K562 (cell line): Measurements from ENCODE around the gene ZBTB9. TPM values are rescaled to one million over a fixed set of nuclear protein-coding genes. Genes with fewer than 3 reads are reported as not detected.

Experiments used
- CTCF ChIP-seq, 3 experiments: IDR thresholded peaks in 2 of 3; conservative IDR thresholded peaks in 1 of 3; 2 replicates each; pipeline ENCODE4 v1.5.1; 2011 to 2012; ENCODE audit warnings: low read length in 3 of 3, mild to moderate bottlenecking in 3 of 3, control low read depth in 2 of 3, improper control_type of control experiment in 1 of 3, inconsistent platforms in 1 of 3, low read depth in 1 of 3, mixed read lengths in 1 of 3, moderate library complexity in 1 of 3; ENCODE audit not compliant: insufficient read depth in 2 of 3
- DACH1 ChIP-seq: fragments of 450-650 bp; IDR thresholded peaks from 2 replicates; pipeline ENCODE4 v1.6.1; 2018; ENCODE audit not compliant: partially characterized antibody
- DPF2 ChIP-seq: fragments of 450-650 bp; IDR thresholded peaks from 2 replicates; pipeline ENCODE4 v1.6.1; 2016
- ELK1 ChIP-seq: sonication (generic); formaldehyde crosslinking; IDR thresholded peaks from 2 replicates; pipeline ENCODE4 v1.8.1; 2022; ENCODE audit warnings: missing genetic modification reagents
- FOSL1 ChIP-seq: fragments of 200-800 bp; sonication (Bioruptor generic); conservative IDR thresholded peaks from 2 replicates; pipeline ENCODE4 v1.6.1; 2016; ENCODE audit warnings: missing genetic modification characterization, missing compliant biosample characterization
- GABPA ChIP-seq: fragments of 200-800 bp; sonication (Bioruptor generic); conservative IDR thresholded peaks from 2 replicates; pipeline ENCODE4 v1.6.1; 2016; ENCODE audit warnings: low read depth, missing genetic modification characterization, missing compliant biosample characterization
- IFI16 ChIP-seq: fragments of 250-450 bp; sonication (Bioruptor Pico); IDR thresholded peaks from 2 replicates; pipeline ENCODE4 v2.1.2; 2022; ENCODE audit warnings: mild to moderate bottlenecking, inconsistent platforms
- NCOA2 ChIP-seq, 2 experiments: fragments of 450-650 bp; IDR thresholded peaks; 2 replicates each; pipeline ENCODE4 v1.6.1; 2018; ENCODE audit warnings: mild to moderate bottlenecking in 2 of 2, moderate library complexity in 1 of 2; ENCODE audit not compliant: partially characterized antibody in 2 of 2
- NFE2 ChIP-seq: IDR thresholded peaks from 2 replicates; pipeline ENCODE4 v1.6.1; 2014; ENCODE audit warnings: antibody characterized with exemption, low read depth
- NR2C2 ChIP-seq, 2 experiments: fragments of 200-800 bp in 1 of 2; sonication (Bioruptor generic) in 1 of 2; sonication (generic) in 1 of 2; formaldehyde crosslinking in 1 of 2; IDR thresholded peaks; 2 replicates each; pipeline versions ENCODE4 v1.6.1 to v1.8.0; 2016 to 2022; ENCODE audit warnings: mild to moderate bottlenecking in 1 of 2, missing compliant biosample characterization in 1 of 2, missing genetic modification characterization in 1 of 2, missing genetic modification reagents in 1 of 2
- RBBP5 ChIP-seq: fragments of 200-600 bp; sonication (generic); IDR thresholded peaks from 2 replicates; pipeline ENCODE4 v1.6.1; 2012; ENCODE audit warnings: borderline replicate concordance, mild to moderate bottlenecking, low read length, control low read depth, inconsistent platforms; ENCODE audit not compliant: insufficient read depth, poor library complexity, severe bottlenecking
- SIX5 ChIP-seq, 2 experiments: IDR thresholded peaks; 2 replicates each; pipeline ENCODE4 v1.6.1; 2011; ENCODE audit warnings: low read length in 2 of 2, borderline replicate concordance in 1 of 2, low read depth in 1 of 2, mild to moderate bottlenecking in 1 of 2, moderate library complexity in 1 of 2; ENCODE audit not compliant: insufficient read depth in 1 of 2
- ZNF384 ChIP-seq: IDR thresholded peaks from 2 replicates; pipeline ENCODE4 v1.6.1; 2012; ENCODE audit warnings: low read depth, low read length, improper control_type of control experiment
- polyA plus RNA-seq, 8 experiments: library from polyadenylated mRNA; depleted of rRNA in 4 of 8; stranded (reverse) in 5 of 8; unstranded in 3 of 8; fragments of >200 nt; fragmentation: Nextera tagmentation in 2 of 8; fragmentation: Illumina TruSeq in 1 of 8; extraction: Ambion mirVana in 2 of 8; extraction: Trizol in 1 of 8; gene quantifications; 2 replicates each; pipeline versions ENCODE4 v1.2.1 to v1.2.3, GENCODE V29; 2011 to 2014; ENCODE audit warnings: inconsistent platforms in 1 of 8, missing spikeins in 1 of 8
- total RNA-seq, 7 experiments: library from RNA; depleted of rRNA in 6 of 7; stranded (reverse); fragments of >200 nt in 6 of 7; fragmentation: Illumina TruSeq in 2 of 7; extraction: Trizol in 2 of 7; gene quantifications; 2 replicates each; pipeline versions ENCODE4 v1.2.1 to v1.2.3, GENCODE V29; 2011 to 2021; ENCODE audit warnings: low replicate concordance in 1 of 7
- TF ChIP-seq, protein P1 (sequence below): fragments of 450-650 bp; formaldehyde crosslinking; IDR thresholded peaks from 2 replicates; pipeline ENCODE4 v1.4.0; 2020; ENCODE audit warnings: mild to moderate bottlenecking, moderate library complexity
- TF ChIP-seq, protein P2 (sequence below), 2 experiments: fragments of 200-800 bp in 1 of 2; sonication (Bioruptor generic) in 1 of 2; sonication (generic) in 1 of 2; formaldehyde crosslinking in 1 of 2; IDR thresholded peaks in 1 of 2; conservative IDR thresholded peaks in 1 of 2; 2 replicates each; pipeline versions ENCODE4 v1.5.0 to v1.6.1; 2016 to 2020; ENCODE audit warnings: missing compliant biosample characterization in 1 of 2, missing genetic modification characterization in 1 of 2, missing genetic modification reagents in 1 of 2

ZBTB9 gene
- total and polyA plus RNA-seq, 9 of the 15 experiments (the other 6 are each of a cell fraction or from before 2014, with no cell fraction given): 1.9 to 19.5 (median 10.4) TPM

DNA sequence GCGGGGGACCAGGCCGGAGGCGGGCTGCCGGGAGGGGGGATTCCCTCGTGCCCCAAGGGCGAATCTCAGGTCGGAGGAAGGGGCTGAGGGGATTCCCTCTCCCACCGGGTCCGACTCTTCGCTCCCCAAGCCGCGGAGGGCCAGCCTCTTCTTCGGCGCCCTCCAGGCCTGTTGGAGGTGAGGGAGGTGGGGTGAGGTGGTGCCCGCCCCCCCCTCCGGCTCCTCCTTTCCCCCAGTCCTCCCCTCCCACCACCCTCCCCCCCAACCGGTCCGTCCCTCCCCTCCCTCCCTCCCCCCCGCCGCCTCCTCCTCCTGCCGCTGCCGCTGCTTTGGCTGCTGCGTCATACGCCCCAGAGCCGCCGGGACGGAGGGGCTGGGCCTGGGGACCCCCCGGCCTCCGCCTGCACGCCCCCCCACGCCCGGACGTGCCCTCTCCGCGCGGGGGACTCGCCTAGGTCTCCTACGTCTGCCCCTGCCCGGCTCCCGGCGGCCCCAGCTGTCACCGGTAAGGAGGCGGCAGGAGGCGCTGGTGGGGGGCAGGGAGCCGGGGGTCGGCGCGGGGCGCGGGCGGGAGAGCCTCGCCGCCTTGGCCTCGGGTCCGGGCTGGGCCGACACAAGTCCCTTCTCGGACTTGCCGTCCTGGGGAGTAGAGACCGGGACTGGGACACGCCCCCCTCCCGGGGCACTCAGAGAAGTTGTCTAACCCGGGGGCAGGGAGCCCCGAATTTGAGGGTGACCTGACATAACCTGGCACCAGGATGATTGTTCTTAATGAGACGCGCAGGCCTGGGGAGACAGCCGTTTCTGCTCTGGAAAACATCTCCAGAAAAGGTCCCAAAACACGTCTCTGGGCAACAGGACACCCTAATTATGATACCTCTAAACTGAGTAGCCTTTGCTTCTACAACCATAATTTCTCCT lies 43.4 kb upstream of the ZBTB9 start, which contains the start of gene PHF1 (continued):
- no peak for TF ChIP-seq IFI16 (CRISPR knock-in tag)
- TF ChIP-seq RBBP5: peak; percentile 15
- no peak for TF ChIP-seq ZNF384
- TF ChIP-seq, protein P1, sequence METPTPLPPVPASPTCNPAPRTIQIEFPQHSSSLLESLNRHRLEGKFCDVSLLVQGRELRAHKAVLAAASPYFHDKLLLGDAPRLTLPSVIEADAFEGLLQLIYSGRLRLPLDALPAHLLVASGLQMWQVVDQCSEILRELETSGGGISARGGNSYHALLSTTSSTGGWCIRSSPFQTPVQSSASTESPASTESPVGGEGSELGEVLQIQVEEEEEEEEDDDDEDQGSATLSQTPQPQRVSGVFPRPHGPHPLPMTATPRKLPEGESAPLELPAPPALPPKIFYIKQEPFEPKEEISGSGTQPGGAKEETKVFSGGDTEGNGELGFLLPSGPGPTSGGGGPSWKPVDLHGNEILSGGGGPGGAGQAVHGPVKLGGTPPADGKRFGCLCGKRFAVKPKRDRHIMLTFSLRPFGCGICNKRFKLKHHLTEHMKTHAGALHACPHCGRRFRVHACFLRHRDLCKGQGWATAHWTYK: no peak
- TF ChIP-seq DPF2: peak; percentile 36; the same call in 1 of the 2 replicates
- TF ChIP-seq GABPA (tag): peak; percentile 58
- no peak for TF ChIP-seq SIX5 (IDR thresholded peaks at IDR 0.05; ENCODE audit: borderline replicate concordance in 1 of 2, insufficient read depth in 1 of 2, low read depth in 1 of 2, low read length in 2 of 2)
- TF ChIP-seq, protein P2, sequence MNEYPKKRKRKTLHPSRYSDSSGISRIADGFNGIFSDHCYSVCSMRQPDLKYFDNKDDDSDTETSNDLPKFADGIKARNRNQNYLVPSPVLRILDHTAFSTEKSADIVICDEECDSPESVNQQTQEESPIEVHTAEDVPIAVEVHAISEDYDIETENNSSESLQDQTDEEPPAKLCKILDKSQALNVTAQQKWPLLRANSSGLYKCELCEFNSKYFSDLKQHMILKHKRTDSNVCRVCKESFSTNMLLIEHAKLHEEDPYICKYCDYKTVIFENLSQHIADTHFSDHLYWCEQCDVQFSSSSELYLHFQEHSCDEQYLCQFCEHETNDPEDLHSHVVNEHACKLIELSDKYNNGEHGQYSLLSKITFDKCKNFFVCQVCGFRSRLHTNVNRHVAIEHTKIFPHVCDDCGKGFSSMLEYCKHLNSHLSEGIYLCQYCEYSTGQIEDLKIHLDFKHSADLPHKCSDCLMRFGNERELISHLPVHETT (CRISPR knock-in tag; conservative IDR thresholded peaks at IDR 0.05 in 1 of 2, IDR thresholded peaks at IDR 0.05 in 1 of 2): peak in 1 of 2 experiments; percentile 66; a peak in 2 of 4 replicates
- TF ChIP-seq ELK1 (CRISPR knock-in tag): no peak
- TF ChIP-seq CTCF (IDR thresholded peaks at IDR 0.05 in 2 of 3, conservative IDR thresholded peaks at IDR 0.05 in 1 of 3; ENCODE audit: insufficient read depth in 2 of 3, low read depth in 1 of 3, low read length in 3 of 3): peak in 2 of 3 experiments; percentile 18 to 40; a peak in 3 of 6 replicates
- TF ChIP-seq NCOA2 (IDR thresholded peaks at IDR 0.05; ENCODE audit: partially characterized antibody in 2 of 2): no peak
- no peak for TF ChIP-seq NR2C2 (CRISPR knock-in tag; IDR thresholded peaks at IDR 0.05)
- peak; percentile 58; the same call in 1 of the 2 replicates for TF ChIP-seq NR2C2 (tag; IDR thresholded peaks at IDR 0.05)
- no peak for TF ChIP-seq FOSL1 (tag)
- TF ChIP-seq NFE2: peak; percentile 17; the same call in 1 of the 2 replicates
- TF ChIP-seq DACH1: peak; percentile 30
